GM10847 (cell line): ENCODE data around the gene RASAL2.

Experiments used
- POLR2A ChIP-seq: IDR thresholded peaks from 2 replicates; pipeline ENCODE4 v1.6.1; 2011; ENCODE audit not compliant: insufficient read length; ENCODE audit errors: extremely low read depth

Gene RASAL2

DNA sequence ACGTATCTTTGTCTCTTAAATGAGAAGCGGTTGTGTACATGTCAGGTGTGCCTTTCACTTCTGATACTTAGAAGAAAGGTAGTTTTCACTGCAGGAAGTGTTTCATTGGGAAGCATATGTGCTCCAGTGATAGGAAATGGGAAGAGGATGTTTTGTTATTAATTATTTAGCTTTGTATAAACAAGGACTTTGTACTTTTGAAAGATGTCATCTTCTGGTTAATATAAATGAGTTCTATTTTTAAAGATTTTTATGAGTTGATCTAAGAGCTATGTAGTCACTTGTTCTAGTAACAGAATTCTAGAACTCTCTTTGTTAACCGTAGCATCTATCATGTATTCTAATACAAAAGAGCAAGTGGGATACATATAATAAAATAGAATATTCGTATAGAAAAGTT, 130.5 kb downstream of the RASAL2 start:
- TF ChIP-seq POLR2A: no peak

DNA sequence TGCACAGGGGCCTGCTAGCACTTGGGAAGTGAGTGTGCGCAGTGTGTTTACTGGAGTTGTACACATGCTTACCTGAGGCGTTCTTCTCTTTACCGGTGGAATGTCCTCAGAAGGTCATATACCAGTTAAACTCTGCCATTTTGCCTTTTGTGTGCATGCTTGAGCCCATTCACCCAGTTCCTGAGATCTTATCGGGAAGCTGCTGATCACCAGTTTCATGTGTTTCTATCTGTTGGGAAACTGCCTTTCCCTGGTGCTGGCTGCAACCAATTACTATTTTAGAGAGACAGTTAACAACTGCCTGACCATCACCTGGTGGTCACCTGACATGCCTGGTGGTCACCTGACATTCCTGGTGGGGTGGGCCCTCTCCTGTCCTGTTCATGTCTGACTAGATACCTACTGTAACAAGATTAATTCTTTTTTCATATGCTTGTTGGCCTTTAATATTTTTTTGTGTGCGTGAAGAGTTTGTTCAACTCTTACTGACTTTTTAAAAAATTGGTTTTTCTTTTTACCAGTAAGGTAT, 137.0 kb downstream of the RASAL2 start:
- no peak for TF ChIP-seq POLR2A

DNA sequence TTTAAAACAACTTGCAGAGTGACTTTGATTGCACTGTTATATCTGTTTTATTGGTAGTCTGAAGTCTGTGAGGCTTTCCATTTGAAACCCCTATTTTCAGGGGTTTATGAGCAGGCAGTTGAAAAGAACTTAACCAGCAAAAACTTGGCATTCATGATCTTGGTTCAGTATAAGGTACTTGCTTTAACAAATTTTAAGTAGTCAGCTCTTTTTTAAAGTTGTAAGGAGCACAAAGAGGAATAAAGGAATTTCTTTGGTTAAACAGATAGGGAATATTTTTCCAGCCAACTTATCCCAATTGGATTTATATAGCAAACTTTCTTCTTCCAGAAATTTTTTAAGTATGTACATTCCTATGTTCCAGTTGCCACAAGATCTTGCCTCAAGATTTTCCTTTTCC, 138.2 kb downstream of the RASAL2 start:
- TF ChIP-seq POLR2A: no peak

DNA sequence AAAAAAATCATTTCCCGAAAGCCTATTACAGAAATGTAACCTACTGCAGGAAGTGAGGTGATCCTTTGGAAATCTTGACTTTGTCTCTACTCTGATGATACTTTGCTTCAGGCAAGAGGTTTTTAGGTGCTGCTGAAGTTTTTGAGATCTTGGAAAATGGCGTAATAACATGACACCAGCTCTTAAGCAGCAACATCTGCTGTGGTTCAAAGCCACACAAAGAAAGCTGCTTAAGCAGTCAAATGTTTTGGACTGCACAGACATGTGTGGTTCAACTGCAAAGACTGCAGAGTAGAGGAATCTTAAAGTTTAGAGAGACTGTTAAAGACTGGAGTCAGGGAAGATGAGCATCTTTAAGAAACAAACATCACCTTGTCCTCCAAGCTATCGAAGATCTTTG, 139.0 kb downstream of the RASAL2 start:
- TF ChIP-seq POLR2A: no peak

DNA sequence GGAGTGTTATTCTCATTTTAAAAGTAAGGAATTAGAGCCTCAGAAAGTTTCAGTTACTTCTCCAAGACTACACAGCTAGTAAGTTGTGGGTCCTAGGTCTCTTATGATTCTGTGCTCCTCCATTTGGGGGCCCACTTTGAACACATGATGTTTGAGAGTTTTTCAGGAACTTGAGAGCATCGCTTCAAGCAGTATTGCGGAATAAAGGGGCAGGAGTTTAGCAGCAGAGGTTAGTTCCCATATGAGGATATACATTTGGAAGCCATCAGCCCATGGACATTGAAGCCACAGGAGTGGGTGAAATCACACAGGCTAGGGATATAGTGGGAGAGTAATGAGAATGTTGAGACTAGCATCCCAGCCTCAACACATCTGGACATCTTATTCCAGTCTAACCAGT, 143.2 kb downstream of the RASAL2 start:
- TF ChIP-seq POLR2A: no peak

DNA sequence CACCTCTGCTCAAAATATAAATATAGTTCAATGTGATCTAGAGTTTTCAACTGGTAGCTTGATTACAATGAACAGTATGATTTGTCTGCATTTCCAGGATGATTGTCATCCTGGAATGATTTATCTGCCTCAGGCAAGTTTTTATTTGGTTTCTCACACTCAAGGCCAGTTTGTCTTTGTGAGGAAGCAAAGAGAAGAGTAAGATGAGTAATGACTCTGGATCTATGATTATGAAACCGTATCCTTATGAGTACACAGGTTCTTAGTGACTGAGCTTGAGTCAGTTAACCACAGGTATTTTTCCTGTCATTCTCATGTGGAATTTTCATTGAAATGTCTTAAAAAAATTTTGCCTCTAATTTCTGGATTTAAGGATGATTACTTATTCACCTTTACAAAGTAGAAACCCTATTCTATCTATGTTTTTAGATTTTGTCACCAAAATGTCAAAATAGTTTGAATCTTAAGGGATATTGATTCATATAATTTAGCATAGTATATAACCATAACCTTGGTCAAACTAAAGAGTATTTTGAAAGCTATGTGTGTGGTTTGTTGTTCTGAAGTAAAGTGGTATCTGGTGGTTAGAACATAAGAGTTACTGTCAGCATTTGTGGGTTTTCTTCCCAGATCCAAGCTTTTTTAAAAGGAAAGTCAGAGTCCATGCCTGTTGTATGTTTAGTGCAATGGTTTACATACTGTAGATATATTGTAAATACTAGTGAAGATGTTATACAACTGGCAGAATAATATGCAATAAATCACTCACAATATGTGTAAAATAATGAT, 145.0 kb downstream of the RASAL2 start:
- no peak for TF ChIP-seq POLR2A

DNA sequence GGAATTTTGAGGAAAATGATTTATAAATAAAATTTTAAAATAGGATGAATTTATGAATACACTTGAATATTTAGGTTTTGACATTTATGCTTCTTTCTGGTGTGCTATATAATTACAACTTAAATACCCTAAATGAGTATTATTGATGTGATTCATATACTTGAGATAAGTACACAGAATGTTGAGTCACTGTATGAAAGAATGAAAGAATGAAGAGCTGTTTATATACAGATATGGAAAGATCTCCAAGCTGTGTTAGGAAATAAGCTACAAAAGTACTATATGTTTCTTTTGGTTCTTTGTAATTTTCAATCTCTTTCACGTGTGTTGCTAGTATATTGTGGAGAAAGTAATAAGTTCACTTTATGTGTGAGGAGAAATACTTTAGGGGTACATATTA, 147.2 kb downstream of the RASAL2 start:
- no peak for TF ChIP-seq POLR2A

DNA sequence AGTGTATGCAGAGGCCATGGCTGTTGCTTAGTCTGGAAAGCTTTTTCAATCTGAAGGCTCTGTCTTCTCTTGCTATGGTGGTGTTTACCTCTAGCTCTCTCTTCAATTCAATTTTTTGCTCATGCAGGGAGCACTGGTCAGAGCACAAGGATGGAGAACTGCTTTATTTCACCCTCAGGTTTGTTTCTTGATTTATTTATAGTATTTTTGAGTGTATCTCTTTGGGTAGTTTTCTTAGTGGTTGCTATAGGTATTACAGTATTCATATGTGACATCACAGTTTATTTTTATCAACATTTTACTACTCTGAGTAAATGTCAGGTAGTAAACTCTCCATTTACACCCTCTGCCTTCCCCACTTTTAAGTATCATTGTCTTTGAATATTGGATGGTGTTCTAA, 147.9 kb downstream of the RASAL2 start:
- no peak for TF ChIP-seq POLR2A

DNA sequence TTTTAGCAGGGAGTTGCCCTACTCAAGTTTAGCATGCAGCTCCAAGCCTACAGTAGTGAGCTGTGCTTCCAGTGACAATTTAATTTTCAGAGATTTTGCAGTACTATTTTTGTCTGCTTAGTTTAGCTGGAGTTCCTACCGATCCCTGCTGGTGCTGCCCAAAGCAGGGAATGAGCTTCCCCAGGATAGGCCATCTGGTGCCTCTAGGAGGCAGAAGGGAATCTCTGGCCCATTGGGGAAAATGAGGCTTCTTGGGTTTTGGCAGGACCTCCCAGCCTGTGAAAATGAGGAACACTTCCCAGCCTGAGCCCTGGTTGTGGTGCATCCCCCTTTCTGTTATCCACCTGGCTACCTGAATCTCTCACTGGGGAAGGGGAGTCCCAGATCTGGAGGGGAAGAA, 149.2 kb downstream of the RASAL2 start:
- no peak for TF ChIP-seq POLR2A

DNA sequence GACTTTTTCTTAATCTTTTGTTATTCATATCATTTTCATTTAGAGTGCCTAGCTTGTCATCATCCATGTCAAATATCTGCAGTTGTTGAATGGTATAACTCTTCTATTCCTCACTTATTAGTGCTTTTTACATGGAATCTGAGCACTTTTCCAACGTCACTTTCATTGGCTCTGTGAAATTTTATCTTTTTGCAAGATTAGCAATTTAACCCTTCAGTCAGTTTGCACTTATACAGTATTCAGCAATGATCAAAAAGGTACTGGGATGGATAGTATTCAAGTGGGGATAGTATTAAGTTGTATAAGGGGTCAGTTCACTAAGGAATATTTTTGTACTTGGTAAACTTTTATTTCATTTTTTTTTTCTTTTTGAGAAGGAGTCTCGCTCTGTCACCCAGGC, 150.0 kb downstream of the RASAL2 start:
- no peak for TF ChIP-seq POLR2A

DNA sequence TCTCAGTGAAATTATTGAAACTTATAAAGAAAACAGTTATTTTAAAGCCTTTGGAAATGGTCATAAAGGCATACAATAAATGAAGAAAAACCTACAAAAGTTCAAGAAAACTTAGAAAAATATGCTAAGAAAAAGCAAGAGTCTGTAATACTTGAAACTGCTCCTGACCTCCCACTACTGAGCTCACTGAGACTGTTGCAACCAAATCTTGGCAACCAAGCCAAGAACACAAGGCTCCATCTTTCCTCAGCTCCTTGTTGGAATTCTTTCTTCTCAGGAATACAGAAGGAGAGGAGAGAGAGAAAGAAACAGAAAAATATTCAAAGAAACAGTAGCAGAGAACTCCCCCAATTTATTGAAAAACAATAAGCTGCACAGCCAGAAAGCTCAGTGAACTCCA, 160.5 kb downstream of the RASAL2 start:
- no peak for TF ChIP-seq POLR2A

DNA sequence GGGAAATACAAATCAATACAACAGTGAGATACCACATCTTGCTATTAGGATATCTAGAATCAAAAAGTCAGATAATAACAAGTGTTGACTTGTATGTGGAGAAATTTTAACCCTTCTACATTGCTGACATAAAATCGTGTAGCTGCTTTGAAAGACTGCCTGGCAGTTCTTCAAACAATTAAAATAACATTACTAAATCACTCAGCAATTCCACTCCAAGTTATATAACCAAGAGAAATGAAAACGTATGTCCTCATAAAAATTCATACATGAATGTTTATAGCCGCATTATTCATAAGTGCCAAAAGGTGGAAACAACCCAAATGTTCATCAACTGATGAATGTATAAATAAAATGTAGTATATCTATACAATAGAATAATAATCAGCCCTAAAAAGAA, 164.6 kb downstream of the RASAL2 start:
- no peak for TF ChIP-seq POLR2A

DNA sequence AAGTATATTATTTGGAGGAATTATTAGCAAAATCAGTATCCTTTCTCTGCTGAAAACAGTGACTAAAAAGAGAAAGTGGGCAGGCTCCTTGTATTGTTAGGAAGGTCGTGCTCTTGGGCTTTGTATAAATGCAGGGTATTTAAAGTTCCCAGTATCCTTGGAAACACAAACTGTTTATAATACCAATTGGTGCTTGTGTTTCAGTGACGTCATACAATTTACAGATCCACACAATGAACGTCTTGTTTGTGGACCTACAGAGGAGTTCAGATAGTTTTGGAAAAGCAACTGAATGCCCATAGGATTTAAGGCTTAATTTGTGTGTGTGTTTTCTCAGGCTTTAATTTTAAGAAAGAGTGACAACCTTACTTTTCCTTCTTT, 168.2 kb downstream of the RASAL2 start:
- TF ChIP-seq POLR2A: no peak

DNA sequence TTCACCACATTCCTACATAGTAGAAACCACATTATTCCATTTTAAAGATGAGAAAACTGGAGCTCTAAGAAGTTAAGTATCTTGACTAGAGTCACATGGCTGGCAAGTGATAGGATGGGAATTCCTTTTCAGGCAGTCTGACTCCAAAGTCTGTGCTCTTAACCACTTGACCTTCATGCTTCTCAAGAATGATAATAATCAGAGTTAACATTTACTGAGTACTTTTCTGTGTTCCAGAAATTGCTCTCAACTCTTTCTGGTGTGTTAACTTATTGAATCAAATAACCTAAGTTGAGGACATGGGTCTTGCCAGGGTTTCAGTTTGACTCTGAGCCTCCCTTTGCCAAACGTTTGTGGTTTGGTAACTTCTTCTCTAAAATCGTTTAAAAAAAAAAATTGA, 169.4 kb downstream of the RASAL2 start:
- no peak for TF ChIP-seq POLR2A

DNA sequence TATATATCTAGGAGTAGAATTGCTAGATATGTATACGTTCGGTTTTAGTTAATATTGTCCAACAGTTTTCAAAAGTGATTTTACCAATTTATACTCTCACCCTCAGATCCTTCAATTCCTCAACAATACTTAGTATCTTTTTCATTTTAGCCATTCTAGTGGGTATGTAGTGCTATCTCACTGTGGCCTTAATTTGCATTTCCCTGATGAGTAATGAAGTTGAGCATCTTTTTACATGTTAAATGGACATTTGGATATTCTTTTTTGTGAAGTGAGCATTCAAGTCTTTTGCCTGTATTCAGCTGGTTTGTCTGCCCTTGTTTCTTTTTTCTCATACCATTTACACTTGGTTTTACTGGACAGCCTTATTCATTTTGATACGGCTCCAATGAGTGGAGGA, 172.2 kb downstream of the RASAL2 start:
- no peak for TF ChIP-seq POLR2A

DNA sequence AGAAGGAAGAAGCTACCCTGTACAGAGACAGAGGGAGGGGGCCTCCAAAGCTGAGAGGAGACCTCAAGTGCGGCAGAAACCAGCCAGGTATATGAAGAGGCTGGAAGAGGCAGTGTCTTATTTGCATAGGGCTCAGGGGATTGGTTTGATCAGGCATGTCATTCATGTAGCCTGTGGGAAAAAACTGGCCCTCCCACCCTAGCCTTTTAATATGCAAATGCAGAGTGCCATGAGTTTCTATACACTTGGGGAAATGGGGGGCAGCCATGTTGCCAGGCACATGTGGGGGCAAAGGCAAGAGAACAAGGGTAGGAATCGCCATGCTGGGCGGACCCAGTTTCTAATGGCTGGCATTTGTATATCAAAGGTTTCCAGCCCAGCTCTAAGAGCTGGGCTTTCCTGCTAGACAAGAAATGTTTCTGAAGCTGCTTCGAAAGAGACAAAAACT, 172.7 kb downstream of the RASAL2 start:
- no peak for TF ChIP-seq POLR2A

DNA sequence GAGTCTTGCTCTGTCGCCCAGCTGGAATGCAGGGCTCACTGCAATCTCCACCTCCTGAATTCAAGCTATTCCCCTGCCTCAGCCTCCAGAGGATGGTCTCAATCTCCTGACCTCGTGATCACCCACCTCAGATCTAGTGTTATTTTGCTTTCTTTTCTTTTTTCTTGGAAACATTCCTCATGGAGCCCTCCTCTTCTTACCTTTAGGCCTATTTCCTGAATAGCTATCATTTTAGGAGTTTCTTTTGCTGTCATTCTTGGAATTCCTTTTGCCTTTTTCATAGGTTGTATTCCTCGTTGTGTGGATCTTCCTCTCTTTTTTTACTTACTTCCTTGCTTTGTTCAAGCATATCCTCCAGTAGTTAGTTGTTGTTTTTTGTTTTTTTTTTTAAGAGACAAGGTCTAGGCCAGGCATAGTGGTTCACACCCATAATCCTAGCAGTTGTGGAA, 173.8 kb downstream of the RASAL2 start:
- no peak for TF ChIP-seq POLR2A
